HEK293 (cell line): ENCODE measurements around the gene ZNF618.

Experiments used
- CTCF ChIA-PET: fragments of 350-600 bp; formaldehyde crosslinking; extraction: SDS; loops from one replicate; lab custom pipeline; 2021; ENCODE audit warnings: antibody characterized with exemption; lab: Yijun Ruan, JAX
- POLR2A ChIA-PET: fragments of 300-600 bp; formaldehyde crosslinking; extraction: SDS; loops from one replicate; lab custom pipeline; 2020; ENCODE audit warnings: antibody characterized with exemption, inconsistent platforms; lab: Yijun Ruan, JAX
- H3K27ac ChIP-seq: fragments of 200-500 bp; sonication (Bioruptor generic); 2 replicates; pipeline ENCODE4 v1.5.1; 2014; ENCODE audit warnings: low read depth, low read length, control low read depth, inconsistent platforms; ENCODE audit errors: extremely low read depth
- H3K36me3 ChIP-seq, 2 experiments: fragments of 200-500 bp in 1 of 2; sonication (Bioruptor generic) in 1 of 2; 1 replicate in 1 of 2; 2 replicates in 1 of 2; pipeline ENCODE4 v1.5.1; 2014 to 2017; ENCODE audit warnings: inconsistent platforms in 2 of 2, low read length in 2 of 2; ENCODE audit not compliant: control insufficient read depth in 2 of 2, insufficient read depth in 1 of 2
- H3K4me1 ChIP-seq: fragments of 200-500 bp; sonication (Bioruptor generic); 2 replicates; pipeline ENCODE4 v1.5.1; 2014; ENCODE audit warnings: mild to moderate bottlenecking, low read length, inconsistent platforms; ENCODE audit not compliant: control insufficient read depth, insufficient read depth
- H3K4me3 ChIP-seq: 2 replicates; pipeline ENCODE4 v1.5.1; 2011; ENCODE audit warnings: low read depth, mild to moderate bottlenecking, control low read depth, low read length, moderate library complexity
- H3K9me3 ChIP-seq: fragments of 200-500 bp; sonication (Bioruptor generic); 2 replicates; pipeline ENCODE4 v1.5.1; 2014; ENCODE audit warnings: low read depth, low read length, inconsistent platforms; ENCODE audit not compliant: control insufficient read depth, insufficient read depth
- INSM2 ChIP-seq: fragments of 450-650 bp; formaldehyde crosslinking; IDR thresholded peaks from 2 replicates; pipeline ENCODE4 v1.5.1; 2016; ENCODE audit warnings: missing biosample characterization, missing genetic modification characterization
- OSR2 ChIP-seq: fragments of 450-650 bp; formaldehyde crosslinking; IDR thresholded peaks from 2 replicates; pipeline ENCODE4 v1.5.1; 2016; ENCODE audit warnings: missing biosample characterization, missing genetic modification characterization
- PRDM6 ChIP-seq: fragments of 450-650 bp; formaldehyde crosslinking; IDR thresholded peaks from 2 replicates; pipeline ENCODE4 v1.5.1; 2017; ENCODE audit warnings: missing biosample characterization, missing genetic modification characterization
- ZFP69B ChIP-seq: fragments of 450-650 bp; formaldehyde crosslinking; IDR thresholded peaks from 2 replicates; pipeline ENCODE4 v1.5.1; 2016; ENCODE audit warnings: missing biosample characterization, missing genetic modification characterization
- ZNF24 ChIP-seq: fragments of 450-650 bp; formaldehyde crosslinking; IDR thresholded peaks from 2 replicates; pipeline ENCODE4 v1.5.1; 2016; ENCODE audit warnings: missing biosample characterization, missing genetic modification characterization
- ZNF350 ChIP-seq: fragments of 450-650 bp; formaldehyde crosslinking; IDR thresholded peaks from 2 replicates; pipeline ENCODE4 v1.5.0; 2017; ENCODE audit warnings: missing biosample characterization, mild to moderate bottlenecking, missing genetic modification characterization
- ZNF366 ChIP-seq: fragments of 450-650 bp; formaldehyde crosslinking; conservative IDR thresholded peaks from 2 replicates; pipeline ENCODE4 v1.5.1; 2016; ENCODE audit warnings: missing biosample characterization, missing genetic modification characterization
- ZNF394 ChIP-seq: fragments of 450-650 bp; formaldehyde crosslinking; IDR thresholded peaks from 2 replicates; pipeline ENCODE4 v1.5.1; 2016; ENCODE audit warnings: missing biosample characterization, missing genetic modification characterization, mild to moderate bottlenecking, moderate library complexity, borderline replicate concordance
- ZNF404 ChIP-seq: fragments of 450-650 bp; formaldehyde crosslinking; IDR thresholded peaks from 2 replicates; pipeline ENCODE4 v1.5.1; 2017; ENCODE audit warnings: missing biosample characterization, missing genetic modification characterization
- ZNF433 ChIP-seq: fragments of 450-650 bp; formaldehyde crosslinking; IDR thresholded peaks from 2 replicates; pipeline ENCODE4 v1.5.1; 2016; ENCODE audit warnings: missing biosample characterization, missing genetic modification characterization, low read depth
- ZNF555 ChIP-seq: fragments of 450-650 bp; formaldehyde crosslinking; conservative IDR thresholded peaks from 2 replicates; pipeline ENCODE4 v1.5.1; 2017; ENCODE audit warnings: missing biosample characterization, mild to moderate bottlenecking, missing genetic modification characterization, inconsistent platforms
- ZNF677 ChIP-seq: fragments of 450-650 bp; IDR thresholded peaks from 2 replicates; pipeline ENCODE4 v1.5.0; 2018; ENCODE audit warnings: missing biosample characterization, mild to moderate bottlenecking, missing genetic modification characterization, moderate library complexity

Gene ZNF618

GRCh38 chr9:113934167-113934828 lies 58.2 kb downstream of the ZNF618 start (continued):
- TF ChIP-seq ZNF366 = no peak

DNA sequence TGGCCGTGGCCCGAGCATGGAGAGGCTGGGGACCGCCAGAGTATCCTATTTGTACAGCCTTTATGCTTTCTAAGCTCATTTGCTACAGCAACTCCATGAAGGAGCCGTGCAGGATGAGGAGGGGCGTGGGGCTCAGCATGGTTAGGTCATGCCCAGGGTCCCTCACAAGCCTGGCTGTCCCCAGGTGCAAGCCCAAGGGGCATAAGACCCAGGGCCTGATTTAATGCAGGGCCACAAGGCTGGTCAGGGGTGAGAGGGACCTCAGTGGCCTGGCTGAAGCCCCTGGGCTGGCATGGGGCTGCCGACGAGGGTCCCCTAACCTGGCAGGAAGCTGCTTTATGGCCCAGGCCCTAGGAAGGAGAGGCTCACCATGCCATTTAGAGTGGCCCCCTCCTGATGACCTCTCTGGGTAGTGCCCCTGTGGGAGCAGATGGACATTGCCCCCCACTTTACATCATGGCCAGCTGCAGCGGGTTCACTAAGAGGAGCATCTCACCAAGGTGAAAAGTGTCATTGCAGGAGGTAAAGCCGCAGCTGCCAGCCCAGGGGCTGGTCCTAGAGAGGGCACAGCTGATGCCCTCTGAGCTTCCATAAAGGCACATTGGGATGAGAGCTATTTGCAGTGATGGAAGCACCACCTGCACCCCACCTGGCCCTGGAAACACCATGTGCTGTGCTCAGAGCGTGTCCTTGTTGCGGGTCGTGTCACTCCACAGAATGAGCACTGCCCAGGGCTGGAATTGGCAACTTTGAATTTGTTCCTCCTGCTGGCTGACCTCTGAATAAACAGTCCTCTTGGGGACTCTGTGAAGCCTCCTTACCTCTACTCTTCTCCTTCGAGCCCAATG lies 58.9 kb downstream of the ZNF618 start:
- no peaks in the 10 kb centered on the region for H3K9me3 ChIP-seq
- H3K4me1 ChIP-seq = no peaks in the 10 kb centered on the region
- TF ChIP-seq ZNF555 (tag by site-specific recombination) (no peak), ZFP69B (tag by site-specific recombination) (no peak), OSR2 (tag by site-specific recombination) (no peak), ZNF394 (no peak), ZNF350 (tag by site-specific recombination) (no peak)
- H3K27ac ChIP-seq = no peak overlapping the region
- no peak overlapping the region for H3K4me3 ChIP-seq
- no peaks in the 10 kb centered on the region for H3K36me3 ChIP-seq
- POLR2A ChIA-PET = no interaction called here
- CTCF ChIA-PET = interaction anchor here (0.6 kb wide), 1 partner anchor 11 kb away, joined by 4 read pairs; no protein-coding TSS in a partner anchor

DNA sequence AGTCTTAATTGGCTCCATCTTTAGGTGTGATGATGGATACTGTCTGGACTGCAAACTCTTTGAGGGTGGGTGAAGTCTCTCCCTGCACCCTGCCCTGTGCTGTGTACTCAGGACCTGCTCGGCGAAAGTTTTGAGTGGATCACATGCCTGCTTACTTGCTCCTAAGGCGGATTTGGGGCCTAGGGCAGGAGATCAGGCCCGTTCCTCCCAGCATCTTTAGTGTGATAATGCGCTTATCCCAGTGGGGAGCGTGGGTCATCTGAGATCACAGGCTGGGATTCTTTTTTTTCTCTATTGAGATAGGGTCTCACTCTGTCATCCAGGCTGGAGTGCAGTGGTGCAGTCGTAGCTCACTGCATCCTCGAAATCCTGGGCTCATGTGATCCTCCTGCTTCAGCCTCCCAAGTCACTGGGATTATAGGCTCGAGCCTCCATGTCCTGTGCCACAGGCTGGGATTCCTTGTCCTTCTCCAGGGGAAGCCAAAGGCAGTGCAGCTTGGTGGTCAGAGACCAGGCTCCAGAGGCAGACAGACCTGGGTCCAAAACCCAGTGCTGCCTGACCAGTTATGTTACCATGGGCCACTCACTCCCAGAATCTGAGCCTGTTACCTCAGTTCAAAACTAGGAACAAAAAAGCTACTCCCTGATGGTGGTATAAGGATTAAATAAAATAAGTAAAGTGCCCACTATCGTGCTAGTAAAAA lies 59.7 kb downstream of the ZNF618 start:
- ChIA-PET CTCF (interaction anchor here (0.6 to 1.3 kb wide), 2 partner anchors 20 to 27 kb away, joined by 3 read pairs; no protein-coding TSS in a partner anchor), POLR2A (no interaction called here)
- Histone ChIP-seq H3K4me3 (no peak overlapping the region), H3K36me3 (no peaks in the 10 kb centered on the region), H3K27ac (no peak overlapping the region), H3K9me3 (no peaks in the 10 kb centered on the region), H3K4me1 (no peaks in the 10 kb centered on the region)
- TF ChIP-seq ZNF404 (tag by site-specific recombination) = no peak
- no peak for TF ChIP-seq ZNF366
- TF ChIP-seq INSM2 = no peak
- TF ChIP-seq ZNF24 (tag by site-specific recombination) = no peak
- no peak for TF ChIP-seq ZNF433 (tag by site-specific recombination)

DNA sequence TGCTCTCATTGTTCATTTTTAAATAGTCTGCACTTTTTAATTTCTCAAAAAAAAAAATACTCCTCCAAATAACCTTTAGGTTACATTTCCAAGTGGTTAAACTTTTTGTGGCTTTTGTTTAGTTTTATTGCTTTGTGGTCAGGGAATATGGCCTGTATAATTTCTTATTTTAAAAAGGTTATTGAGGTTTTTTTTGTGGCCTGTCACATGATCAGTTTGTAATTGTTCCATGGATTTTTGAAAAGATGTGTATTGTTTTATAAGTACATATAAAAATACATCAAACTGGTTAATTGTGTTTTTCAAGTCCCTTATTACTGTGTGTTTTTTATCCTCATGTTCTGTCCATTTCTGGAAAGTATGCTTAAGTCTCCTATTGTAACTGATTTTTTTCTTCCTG lies 64.0 kb downstream of the ZNF618 start:
- Histone ChIP-seq H3K9me3 (no peaks in the 10 kb centered on the region), H3K4me1 (no peaks in the 10 kb centered on the region), H3K27ac (no peak overlapping the region), H3K36me3 (no peaks in the 10 kb centered on the region), H3K4me3 (no peak overlapping the region)
- TF ChIP-seq PRDM6 (tag by site-specific recombination) = 0 out of 2 replicates have a peak, but pooled peaks have one; percentile 10
- TF ChIP-seq ZNF677 = no peak
- CTCF ChIA-PET = interaction anchor here (3.2 kb wide), 1 partner anchor 24 kb away, joined by 15 read pairs; no protein-coding TSS in a partner anchor
- POLR2A ChIA-PET = no interaction called here
